ENCODE data around the gene INPPL1.

The INPPL1 gene

DNA sequence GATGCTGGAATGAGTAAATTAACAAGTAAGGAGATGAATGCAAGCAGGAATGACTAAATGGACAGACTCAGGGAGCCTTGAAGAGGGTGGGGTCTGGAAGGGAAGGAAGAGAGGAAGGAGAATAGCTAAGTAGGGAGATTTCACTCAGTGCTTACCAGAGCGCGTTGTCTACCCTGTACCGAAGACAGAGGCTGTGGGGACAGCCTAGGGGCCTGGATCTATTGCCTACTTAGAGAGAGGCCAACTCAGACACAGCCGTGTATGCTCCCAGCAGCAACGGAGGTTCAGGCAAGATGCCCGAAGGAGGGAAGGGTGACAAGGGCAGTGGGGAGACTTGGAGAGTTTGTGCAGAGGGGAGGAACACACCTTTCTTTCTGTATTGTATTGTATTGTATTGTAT, 7.9 kb upstream of the INPPL1 start, which contains the start of gene FOLR2:
FOLR2 (plus strand) TSS at position 157 of the 400 bp plus-strand sequence. CDS start 1,791 bp downstream, outside the sequence.
- no peak for DNase-seq (ENCODE audit: low spot score)

DNA sequence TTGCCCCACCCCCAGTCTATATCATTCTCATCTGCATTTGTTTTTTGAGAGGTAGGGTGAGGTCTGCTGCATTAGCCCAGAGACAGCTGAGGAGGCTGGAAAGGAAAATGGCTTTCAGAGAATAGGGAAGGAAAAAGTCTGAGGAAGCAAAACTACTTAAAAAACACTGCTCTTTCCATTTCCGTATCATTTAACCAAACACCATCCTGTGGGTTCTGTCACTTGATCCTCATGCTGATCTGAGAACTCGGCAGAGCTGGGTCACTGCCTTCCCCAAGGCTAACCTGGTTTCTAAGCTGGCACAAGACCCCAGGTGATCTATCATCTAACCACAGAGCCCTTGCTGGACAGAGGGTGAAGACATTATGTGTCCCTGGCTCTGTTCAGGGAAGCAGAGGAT, 6.7 kb upstream of the INPPL1 start:
- no peak for DNase-seq (ENCODE audit: low spot score)

DNA sequence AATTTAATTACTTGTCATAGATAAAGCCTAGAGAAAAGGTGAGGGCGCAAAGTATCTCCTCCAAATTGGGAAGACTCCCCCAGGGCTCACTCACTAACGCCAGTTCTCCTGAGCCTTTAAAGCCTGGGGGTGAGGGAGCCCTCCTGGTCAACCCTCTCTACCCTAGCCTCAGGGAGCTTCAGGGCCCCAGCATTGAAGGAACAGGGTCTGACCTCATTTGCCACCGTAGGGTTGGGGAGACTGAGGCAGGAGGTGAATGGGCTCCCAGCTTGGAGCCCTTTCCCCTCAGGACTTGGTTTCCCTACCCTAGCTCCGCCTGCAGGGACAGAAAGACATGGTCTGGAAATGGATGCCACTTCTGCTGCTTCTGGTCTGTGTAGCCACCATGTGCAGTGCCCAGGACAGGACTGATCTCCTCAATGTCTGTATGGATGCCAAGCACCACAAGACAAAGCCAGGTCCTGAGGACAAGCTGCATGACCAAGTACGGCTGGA, 6.3 kb upstream of the INPPL1 start:
- DNase-seq (ENCODE audit: low spot score) = no peak

DNA sequence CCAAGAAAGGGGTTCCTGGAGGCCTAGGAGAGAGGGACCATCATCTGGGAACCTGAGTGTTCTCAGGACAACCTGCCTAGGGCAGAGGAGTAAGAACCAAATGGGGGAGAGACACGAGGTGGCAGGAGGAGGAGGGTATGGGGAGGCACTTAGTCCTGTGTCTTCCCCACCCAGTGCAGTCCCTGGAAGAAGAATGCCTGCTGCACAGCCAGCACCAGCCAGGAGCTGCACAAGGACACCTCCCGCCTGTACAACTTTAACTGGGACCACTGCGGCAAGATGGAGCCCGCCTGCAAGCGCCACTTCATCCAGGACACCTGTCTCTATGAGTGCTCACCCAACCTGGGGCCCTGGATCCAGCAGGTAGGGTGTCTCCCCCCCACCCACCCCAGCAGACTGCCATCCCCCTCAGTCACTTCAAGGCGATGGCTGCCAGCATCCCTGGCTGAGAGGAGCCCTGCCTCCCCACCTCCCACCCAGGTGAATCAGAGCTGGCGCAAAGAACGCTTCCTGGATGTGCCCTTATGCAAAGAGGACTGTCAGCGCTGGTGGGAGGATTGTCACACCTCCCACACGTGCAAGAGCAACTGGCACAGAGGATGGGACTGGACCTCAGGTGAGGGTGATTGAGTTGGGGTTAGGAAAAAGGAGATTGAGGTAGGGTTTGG, 3.7 kb upstream of the INPPL1 start:
- DNase-seq (ENCODE audit: low spot score) = peak; percentile 24

DNA sequence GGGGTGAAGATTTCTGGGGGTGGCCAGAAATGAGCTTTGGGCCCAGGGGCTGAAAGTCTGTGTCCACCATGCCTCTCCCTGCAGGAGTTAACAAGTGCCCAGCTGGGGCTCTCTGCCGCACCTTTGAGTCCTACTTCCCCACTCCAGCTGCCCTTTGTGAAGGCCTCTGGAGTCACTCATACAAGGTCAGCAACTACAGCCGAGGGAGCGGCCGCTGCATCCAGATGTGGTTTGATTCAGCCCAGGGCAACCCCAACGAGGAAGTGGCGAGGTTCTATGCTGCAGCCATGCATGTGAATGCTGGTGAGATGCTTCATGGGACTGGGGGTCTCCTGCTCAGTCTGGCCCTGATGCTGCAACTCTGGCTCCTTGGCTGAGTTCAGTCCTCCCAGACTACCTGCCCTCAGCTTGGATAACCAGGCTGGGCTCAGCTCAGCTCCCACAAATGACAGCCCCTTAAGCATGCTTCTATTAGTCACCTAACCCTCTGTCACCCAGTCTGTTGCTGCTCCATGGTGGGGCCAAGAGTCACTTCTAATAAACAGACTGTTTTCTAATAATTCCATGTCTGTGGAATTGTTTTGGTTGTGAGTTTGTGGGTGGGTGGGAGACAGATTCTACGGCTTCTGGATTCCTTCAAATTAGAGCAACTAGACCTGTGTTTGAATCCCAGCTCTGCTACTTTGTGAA, 3.0 kb upstream of the INPPL1 start:
- no peak for DNase-seq (ENCODE audit: low spot score)

DNA sequence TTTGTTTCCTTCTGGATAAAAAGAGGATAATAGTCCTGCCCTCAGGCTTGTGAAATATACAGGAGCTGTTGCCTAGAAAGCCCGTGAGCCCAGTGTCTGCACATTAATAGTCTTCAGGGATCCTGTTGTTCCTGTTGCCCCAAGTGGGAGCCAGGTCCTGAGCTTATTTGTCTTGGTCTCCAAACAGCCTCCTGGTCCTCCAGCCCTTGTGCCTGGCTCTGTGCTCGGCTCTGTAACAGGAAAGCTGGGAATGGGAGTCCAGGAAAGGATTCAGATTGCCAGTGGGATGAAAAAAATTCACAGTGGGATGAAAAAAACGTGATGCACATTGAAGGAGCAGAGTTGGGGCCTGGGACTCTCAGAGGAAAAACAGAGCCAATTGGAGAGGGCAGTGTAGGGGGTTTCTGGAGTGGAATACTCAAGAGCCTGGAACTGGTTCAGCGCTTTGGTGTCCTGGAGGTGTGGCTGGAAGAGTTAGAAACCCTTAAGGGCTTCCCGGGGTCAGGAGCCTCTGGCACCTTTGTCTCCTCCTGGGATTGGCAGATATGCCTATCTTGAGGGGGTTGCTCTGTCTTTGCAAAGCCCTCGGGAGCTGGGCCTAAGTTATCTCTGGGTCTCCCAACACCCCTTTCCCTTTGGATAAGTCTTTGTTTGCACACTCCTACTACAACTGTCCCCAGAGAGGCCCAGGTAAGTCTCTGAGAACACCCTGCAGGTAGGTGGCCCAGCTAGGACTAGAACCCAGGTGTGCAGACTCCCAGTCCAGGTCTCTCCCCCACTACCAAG, 2.3 kb upstream of the INPPL1 start:
- DNase-seq (ENCODE audit: low spot score) = no peak

DNA sequence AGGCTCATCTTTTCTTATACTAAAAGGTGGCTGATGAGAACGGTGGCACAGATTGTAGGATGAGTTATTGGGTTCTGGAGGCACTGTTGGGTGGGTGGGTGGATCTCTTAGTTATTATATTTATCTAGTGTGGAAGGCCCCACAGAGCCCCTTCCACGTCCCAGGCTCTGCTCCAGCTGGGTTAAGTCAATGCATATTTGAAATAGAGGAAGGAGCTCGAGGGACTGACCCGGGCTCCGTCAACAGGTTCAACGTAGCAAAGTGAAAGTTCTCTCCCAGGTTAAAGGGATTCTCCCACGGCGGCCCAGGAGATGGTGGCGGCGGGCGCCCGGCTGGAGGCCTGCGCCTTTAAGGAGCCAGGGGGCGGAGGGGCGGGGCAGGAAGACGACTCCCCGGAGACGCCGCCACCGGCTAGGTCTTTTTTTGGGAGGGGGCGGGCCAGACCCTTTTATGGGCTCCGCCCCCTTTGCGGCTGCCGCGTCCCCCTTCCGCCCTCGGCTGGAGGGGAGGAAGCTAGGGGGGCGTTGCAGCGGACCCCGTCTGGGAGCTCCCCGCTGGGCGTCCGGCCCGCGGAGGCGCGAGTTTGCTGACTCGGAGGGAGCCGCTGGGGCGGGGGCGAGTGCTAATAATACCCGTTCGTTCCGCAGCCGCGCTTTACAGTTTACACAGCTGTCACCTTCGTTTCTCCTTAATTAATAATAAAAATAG, 1.5 kb upstream of the INPPL1 start:
- DNase-seq (ENCODE audit: low spot score) = peak; percentile 87

DNA sequence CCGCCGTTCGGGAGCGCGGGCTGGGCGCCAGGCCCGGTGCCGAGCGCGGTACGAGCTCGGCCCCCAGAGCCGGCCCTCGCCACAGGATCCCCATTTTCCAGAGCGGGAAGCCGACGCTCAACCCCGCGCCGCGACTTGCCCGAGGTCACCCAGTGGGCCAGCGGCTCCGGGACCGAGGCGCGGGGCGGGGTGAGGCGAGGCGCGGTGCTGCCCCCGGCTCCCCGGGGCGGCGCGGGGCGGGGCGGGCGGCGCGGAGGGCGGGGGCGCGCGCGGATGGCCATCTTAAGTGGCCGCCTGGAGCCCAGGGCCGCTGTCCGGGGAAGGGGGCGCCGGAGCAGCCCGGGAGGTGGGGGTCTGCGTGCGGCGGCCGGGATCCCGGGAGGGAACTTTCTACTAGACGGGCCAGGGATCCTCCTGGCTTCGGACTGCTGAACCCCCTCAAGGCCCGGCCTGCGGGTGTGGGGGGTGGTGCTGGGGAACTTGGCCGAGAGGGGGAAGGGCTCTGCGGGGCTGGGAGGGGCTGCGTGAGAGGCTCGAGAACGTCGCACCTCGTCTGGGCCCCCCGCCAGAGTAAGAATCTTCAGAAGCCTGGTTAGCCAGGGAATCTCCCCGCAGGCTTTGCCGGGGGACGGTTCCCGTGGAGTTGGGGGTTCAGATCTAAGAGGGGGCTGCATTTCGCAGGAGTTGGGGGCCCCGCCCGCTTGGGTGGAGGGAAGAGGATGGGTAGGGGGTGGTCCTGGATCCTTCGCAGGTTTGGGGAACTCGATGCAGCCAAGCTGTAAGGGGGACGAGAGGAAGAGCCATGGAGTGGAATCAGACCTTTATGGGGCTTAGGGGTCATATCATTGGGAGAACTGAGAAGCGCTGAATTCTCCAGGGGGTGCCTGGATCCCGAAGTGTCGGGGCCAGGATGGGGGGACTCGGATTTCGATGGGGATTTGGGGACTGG, 678 bp upstream of the INPPL1 start:
- peak; percentile 50 for DNase-seq (ENCODE audit: low spot score)

DNA sequence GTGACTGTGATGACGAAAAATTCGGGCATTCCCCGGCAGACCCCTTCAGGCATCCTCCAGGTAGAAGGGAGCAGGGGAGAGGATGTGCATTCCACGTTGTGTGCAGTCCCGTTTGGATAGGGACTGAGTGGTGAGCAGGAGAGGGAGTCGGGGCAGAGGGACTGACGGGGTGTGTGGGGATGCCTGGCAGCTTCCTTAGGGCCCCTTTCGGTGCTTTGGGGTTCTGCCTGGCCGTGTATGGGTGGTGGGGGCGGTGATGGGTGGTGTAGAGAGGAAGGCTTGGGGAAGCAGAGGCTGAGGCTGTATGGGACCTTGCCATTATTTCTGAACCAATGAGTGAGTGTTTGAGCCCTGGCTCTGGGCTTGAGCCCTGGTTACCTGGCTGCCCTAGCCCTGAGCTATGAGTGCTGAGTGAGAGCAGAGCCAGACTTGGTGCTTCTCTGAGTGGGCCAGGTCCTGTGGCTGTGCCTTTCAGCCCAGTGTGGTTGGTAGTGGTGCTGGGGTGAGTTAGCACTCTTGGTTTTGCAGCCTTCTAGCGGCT, 914 bp downstream of the INPPL1 start:
- DNase-seq (ENCODE audit: low spot score) = no peak

DNA sequence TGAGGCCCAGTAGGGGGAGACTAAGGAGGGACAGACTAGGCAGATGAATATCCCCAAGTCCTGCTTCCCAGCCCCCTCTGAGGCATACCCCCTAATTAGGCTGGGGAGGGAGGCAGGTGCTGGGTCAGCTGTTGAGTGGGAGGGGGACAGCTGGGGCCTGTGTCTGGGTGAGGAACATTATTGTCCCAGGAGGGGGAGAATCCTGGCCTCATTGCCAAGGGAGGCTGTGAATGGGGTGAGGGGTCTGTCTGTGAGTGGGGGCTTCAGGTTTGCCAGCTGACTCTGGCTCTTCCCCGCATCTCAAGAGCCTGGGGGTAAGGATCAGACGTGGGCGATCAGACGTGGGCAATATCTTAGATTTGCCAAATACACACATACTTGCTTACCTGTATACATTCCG, 2.1 kb downstream of the INPPL1 start:
- DNase-seq (ENCODE audit: low spot score) = no peak

DNA sequence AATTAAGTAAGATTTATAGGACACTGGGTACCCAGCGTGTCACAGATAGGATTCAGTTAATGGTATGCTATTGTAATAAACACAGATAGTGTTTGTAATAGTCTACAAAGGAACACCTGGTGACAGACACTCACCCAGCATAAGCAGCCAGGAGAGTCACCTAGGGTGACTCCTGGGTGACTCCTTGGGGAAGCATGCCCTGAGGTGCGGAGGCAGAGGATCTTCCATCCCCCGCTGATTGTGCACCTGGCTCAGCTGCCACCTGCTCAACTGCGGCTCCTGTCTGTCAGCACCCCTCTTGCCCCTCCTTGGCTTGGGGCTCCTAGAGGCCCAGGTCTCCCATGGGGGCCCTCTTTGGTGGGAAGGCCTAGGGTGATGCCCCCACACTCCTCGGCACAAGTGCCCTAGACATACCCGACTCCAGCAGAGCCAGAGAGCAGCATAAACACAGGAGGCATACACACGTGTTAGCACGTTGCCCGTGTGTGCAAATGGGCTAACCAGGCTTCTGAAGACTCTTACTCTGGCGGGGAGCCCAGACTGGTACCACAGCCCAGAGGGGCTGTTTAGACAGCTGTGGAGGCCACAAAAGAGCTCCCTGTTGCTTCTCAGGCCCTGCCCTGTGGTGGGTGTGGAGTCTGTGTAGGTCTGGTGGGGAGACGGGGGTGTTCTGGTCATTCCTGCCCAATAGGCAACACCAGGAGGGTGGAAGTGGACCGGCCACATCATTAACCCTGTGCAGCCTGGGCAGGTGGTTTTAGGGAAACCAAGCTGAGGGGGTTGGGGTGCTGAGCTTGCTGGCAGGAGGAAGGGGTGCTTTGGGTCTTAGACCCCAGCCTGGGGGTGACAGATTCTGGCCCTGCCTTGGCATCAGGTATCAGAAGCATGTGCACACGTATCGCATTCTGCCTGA, 3.0 kb downstream of the INPPL1 start:
- DNase-seq (ENCODE audit: low spot score) = peak; percentile 38

DNA sequence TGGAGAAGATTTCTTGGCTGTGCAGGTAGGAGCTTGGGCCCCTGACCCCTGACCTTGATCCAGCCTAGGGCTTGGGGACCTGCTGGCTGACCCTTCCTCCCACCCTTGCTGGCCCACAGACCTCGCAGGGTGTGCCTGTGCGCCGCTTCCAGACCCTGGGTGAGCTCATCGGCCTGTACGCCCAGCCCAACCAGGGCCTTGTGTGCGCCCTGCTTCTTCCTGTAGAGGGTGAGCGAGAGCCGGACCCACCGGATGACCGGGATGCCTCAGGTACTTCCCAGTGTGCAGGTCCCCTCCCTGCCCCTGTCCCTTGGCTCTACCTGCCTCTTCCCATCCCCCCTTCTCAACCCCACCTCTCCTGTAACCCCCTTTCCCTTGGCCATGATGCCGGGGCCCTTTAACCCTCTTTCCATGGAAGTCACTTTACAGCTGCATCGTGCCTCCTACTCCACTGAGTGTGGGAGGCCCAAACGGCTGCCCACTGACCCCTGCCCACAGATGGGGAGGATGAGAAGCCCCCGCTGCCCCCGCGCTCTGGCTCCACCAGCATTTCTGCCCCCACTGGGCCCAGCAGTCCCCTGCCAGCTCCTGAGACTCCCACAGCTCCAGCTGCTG, 3.8 kb downstream of the INPPL1 start:
- no peak for DNase-seq (ENCODE audit: low spot score)

DNA sequence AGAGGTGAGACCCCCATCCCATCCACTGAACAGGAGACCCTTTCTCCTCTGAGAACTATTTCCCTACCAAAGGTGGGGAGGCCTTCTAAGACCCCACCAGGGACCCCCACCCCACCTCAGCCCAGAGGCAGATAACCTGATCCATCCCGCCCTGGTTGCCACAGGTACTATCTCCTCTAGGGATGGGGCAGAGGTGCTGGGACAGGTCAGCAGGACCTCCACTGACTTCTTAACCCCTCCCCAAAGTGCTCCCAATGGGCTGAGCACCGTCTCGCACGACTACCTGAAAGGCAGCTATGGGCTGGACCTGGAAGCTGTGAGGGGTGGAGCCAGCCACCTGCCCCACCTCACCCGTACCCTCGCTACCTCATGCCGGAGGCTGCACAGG, 4.3 kb downstream of the INPPL1 start:
- DNase-seq (ENCODE audit: low spot score) = no peak

DNA sequence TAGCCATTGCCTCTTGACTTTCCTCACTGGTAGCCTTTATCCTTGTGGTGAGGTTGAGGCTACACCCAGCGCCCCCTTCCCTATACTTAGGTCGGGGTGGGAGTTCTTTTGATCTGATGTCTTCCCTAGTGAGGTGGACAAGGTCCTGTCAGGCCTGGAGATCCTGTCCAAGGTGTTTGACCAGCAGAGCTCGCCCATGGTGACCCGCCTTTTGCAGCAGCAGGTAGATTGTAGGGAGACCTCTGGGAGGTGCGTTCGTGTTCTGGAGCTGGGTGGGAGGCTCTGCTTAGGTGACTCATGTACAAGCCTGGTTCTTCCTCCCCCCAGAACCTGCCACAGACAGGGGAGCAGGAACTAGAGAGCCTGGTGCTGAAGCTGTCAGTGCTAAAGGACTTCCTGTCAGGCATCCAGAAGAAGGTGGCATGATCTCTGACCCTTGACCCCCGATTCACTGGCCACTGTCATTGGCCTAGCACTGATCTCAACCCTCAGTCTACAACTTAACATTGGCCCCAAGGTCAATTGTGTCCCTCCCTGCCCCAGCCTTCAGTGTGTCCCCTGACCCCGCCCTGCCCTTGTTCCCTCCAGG, 4.9 kb downstream of the INPPL1 start:
- DNase-seq (ENCODE audit: low spot score) = peak; percentile 44

DNA sequence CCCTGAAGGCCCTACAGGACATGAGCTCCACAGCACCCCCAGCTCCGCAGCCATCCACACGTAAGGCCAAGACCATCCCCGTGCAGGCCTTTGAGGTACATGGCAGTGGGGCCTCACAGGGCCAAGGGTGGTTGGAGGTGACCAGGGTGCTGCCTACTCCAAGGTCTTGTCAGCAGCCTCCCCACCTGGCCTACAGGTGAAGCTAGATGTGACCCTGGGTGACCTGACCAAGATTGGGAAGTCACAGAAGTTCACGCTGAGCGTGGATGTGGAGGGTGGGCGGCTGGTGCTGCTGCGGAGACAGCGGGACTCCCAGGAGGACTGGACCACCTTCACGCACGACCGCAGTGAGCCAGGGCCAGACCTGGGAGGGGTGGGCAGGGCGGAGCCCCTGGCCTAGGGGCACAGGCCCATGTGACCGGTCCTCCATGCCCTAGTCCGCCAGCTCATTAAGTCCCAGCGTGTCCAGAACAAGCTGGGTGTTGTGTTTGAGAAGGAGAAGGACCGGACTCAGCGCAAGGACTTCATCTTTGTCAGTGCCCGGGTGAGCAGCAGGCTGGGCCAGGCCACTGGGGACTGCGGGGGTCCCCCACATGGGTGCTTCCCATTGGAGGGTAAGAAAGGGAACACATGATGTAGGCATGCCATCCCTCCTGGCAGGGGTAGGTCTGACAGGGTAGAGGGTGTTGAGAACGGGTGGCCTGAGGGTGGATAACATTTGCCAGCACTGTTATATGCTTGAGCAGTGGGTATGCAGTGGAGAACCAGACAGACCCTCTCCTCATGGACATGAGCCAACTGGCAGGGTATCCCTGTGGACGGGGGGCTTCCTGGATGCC, 5.6 kb downstream of the INPPL1 start:
- DNase-seq (ENCODE audit: low spot score) = no peak

DNA sequence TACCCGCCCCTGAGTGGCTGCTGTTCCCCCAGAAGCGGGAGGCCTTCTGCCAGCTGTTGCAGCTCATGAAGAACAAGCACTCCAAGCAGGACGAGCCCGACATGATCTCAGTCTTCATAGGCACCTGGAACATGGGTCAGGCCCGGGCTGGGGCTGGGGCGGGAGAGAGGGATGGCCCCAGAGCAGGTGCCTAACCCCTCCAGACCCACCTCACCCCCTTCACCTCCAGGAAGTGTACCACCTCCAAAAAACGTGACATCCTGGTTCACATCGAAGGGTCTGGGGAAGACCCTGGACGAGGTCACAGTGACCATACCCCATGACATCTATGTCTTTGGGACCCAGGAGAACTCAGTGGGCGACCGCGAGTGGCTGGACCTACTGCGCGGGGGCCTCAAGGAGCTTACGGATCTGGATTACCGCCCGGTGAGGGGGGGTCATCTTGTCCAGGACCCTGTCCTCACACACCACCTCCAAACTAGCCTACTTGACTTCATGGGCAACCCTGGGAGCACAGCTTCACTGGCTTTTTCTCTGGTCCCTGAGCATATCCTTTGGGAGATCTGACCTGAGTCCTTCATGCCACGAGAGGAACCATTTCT, 6.3 kb downstream of the INPPL1 start:
- DNase-seq (ENCODE audit: low spot score) = no peak

Measured in putamen (tissue), 1 donor.